HK-2 (cell line): ENCODE results near the gene SVIL.
"Not testable (repeated sequence)": the region's sequence is repeated elsewhere in the genome, so short reads cannot be mapped to it uniquely, and the experiment has no call there.

Source experiments
- DNase-seq: peaks from one replicate; pipeline ENCODE4 v3.0.0-alpha.2; 2018; ENCODE audit not compliant: unreplicated experiment

The SVIL gene

GRCh38 chr10:29600821-29601220 is 34.0 kb downstream of the SVIL start:
- DNase-seq, result no peak

- DNase-seq, result no peak
These were observed 34.7 kb downstream of the SVIL start for GRCh38 chr10:29600067-29600466.

GRCh38 chr10:29598851-29599311 is 35.9 kb downstream of the SVIL start:
- no peak for DNase-seq

- no peak for DNase-seq
These were observed 37.9 kb downstream of the SVIL start for GRCh38 chr10:29596826-29597225.

- no peak for DNase-seq
These were observed 38.4 kb downstream of the SVIL start for GRCh38 chr10:29596356-29596755.

- DNase-seq, result no peak
These were observed 39.0 kb downstream of the SVIL start for GRCh38 chr10:29595636-29596225.

GRCh38 chr10:29595146-29595545 is 39.6 kb downstream of the SVIL start:
- DNase-seq, result no peak

- DNase-seq, result no peak
These were observed 43.2 kb downstream of the SVIL start for GRCh38 chr10:29591651-29591968.

GRCh38 chr10:29590915-29591650 is 43.7 kb downstream of the SVIL start:
- DNase-seq, result no peak

- no peak for DNase-seq
These were observed 45.9 kb downstream of the SVIL start for GRCh38 chr10:29588629-29589421.

- DNase-seq, result not testable (repeated sequence)
These were observed 46.8 kb downstream of the SVIL start for GRCh38 chr10:29587750-29588628.

GRCh38 chr10:29587102-29587749 is 47.5 kb downstream of the SVIL start:
- DNase-seq, result not testable (repeated sequence)

GRCh38 chr10:29586509-29586908 is 48.3 kb downstream of the SVIL start:
- no peak for DNase-seq

GRCh38 chr10:29585488-29585976 is 49.2 kb downstream of the SVIL start:
- DNase-seq, result no peak

GRCh38 chr10:29584436-29584835 is 50.3 kb downstream of the SVIL start:
- no peak for DNase-seq

GRCh38 chr10:29583674-29584073 is 51.1 kb downstream of the SVIL start:
- no peak for DNase-seq

GRCh38 chr10:29582769-29583168 is 52.0 kb downstream of the SVIL start:
- not testable (repeated sequence) for DNase-seq

- DNase-seq, result no peak
These were observed 55.3 kb downstream of the SVIL start for GRCh38 chr10:29579455-29579970.

GRCh38 chr10:29578457-29578856 is 56.3 kb downstream of the SVIL start:
- no peak for DNase-seq

- no peak for DNase-seq
These were observed 58.1 kb downstream of the SVIL start for GRCh38 chr10:29576681-29577080.

GRCh38 chr10:29575098-29575455 is 59.7 kb downstream of the SVIL start:
- DNase-seq, result no peak
